ENCODE data around the gene TMEM106B.

DNA sequence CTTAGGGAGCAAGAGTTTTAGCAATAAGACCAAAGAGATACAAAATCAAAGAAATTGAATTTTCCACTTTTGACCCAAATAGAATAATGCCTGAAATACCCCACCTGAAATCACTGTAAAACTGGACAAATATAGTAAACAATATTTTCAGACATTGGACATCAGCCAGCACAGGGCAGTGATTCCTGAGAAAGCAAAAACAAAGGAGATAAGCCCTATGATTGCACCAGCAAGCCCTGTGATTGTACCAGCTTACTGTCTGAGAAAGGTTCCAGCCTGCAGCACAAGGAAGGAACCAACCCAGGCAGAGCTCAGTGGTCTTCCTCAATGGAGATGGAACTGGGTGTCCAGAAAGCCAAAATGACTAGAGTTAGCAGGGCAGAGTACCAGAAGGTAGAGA lies 10.3 kb downstream of the TMEM106B start:
- TF ChIP-seq, protein P1, sequence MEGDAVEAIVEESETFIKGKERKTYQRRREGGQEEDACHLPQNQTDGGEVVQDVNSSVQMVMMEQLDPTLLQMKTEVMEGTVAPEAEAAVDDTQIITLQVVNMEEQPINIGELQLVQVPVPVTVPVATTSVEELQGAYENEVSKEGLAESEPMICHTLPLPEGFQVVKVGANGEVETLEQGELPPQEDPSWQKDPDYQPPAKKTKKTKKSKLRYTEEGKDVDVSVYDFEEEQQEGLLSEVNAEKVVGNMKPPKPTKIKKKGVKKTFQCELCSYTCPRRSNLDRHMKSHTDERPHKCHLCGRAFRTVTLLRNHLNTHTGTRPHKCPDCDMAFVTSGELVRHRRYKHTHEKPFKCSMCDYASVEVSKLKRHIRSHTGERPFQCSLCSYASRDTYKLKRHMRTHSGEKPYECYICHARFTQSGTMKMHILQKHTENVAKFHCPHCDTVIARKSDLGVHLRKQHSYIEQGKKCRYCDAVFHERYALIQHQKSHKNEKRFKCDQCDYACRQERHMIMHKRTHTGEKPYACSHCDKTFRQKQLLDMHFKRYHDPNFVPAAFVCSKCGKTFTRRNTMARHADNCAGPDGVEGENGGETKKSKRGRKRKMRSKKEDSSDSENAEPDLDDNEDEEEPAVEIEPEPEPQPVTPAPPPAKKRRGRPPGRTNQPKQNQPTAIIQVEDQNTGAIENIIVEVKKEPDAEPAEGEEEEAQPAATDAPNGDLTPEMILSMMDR (IDR thresholded peaks at IDR 0.05) = no peak
- TF ChIP-seq POLR2A (IDR thresholded peaks at IDR 0.05) (no peak), POLR2AphosphoS5 (IDR thresholded peaks at IDR 0.05) (no peak), EP300 (IDR thresholded peaks at IDR 0.05) (no peak)
